GM12875 (cell line): Measurements from ENCODE around the gene ZNF496.
"Not testable (repeated sequence)": the region's sequence is repeated elsewhere in the genome, so short reads cannot be mapped to it uniquely, and the experiment has no call there.

ENCODE experiments used
- H3K4me3 ChIP-seq: one replicate; pipeline ENCODE4 v1.5.1; 2011; ENCODE audit warnings: low read depth, low read length, control low read depth
- TF ChIP-seq, protein P1 (sequence below): IDR thresholded peaks from 2 replicates; pipeline ENCODE4 v1.5.1; 2011; ENCODE audit warnings: low read depth, mild to moderate bottlenecking, control low read depth, inconsistent platforms, low read length, moderate library complexity, borderline replicate concordance; ENCODE audit not compliant: insufficient read depth

Gene ZNF496

DNA sequence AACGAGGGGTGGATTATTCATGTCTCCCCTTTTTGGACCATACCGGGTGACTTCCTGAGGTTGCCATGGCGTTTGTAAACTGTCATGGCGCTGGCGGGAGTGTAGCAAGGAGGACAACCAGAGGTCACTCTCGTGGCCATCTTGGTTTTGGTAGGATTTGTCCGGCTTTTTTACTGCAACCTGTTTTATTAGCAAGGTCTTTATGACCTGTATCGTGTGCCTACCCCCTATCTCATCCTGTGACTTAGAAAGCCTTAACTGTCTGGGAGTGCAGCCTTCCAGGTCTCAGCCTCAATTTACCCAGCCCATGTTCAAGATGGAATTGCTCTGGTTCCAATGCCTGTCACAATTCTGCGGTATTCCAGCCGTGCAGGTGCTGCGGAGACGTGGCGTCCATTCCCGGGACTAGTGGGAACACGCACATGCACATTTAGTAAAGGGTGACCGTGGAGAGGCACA is 40.2 kb upstream of the ZNF496 start:
- H3K4me3 ChIP-seq: no peak overlapping the region
- TF ChIP-seq, protein P1, sequence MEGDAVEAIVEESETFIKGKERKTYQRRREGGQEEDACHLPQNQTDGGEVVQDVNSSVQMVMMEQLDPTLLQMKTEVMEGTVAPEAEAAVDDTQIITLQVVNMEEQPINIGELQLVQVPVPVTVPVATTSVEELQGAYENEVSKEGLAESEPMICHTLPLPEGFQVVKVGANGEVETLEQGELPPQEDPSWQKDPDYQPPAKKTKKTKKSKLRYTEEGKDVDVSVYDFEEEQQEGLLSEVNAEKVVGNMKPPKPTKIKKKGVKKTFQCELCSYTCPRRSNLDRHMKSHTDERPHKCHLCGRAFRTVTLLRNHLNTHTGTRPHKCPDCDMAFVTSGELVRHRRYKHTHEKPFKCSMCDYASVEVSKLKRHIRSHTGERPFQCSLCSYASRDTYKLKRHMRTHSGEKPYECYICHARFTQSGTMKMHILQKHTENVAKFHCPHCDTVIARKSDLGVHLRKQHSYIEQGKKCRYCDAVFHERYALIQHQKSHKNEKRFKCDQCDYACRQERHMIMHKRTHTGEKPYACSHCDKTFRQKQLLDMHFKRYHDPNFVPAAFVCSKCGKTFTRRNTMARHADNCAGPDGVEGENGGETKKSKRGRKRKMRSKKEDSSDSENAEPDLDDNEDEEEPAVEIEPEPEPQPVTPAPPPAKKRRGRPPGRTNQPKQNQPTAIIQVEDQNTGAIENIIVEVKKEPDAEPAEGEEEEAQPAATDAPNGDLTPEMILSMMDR: no peak

DNA sequence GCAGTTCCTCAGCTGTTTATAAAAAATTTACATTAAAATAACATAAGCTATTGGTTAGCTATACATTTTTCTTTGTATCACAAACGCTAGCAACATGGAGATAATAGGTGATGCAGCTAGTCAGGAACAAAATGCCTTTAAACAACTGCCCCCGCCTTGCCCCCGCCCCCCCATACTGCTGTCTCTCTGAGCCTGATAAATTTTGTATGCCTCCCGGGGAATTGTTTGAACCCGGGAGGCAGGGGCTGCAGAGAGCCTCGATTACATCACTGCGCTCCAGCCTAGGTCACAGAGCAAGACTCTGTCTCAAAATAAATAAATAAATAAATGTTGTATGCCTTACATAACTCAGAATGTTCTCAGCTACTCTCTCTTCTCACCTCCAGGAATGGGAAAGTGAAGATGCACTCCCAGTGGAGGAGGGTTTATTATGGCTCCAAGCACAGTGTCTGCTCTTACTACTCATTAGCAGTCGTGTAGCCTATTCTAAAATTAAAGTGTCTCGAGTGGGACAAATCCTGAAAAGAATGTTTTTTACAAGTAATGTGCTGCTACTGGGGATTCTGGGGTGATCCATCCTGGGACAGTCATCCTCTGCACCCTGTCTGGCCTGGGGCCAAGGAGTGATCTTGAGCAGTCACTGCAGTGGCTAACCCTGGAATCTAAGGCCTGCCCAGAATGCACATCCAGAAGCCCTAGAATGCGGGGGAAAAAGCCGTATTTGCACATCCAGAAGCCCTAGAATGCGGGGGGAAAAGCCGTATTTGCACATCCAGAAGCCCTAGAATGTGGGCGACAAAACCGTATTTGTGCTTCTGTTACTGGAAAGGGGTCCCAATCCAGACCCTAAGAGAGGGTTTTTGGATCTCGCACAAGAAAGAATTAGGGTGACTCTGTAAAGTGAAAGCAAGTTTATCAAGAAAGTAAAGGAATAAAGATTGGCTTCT is 39.4 kb upstream of the ZNF496 start:
- TF ChIP-seq, protein P1: no peak
- H3K4me3 ChIP-seq: no peak overlapping the region

DNA sequence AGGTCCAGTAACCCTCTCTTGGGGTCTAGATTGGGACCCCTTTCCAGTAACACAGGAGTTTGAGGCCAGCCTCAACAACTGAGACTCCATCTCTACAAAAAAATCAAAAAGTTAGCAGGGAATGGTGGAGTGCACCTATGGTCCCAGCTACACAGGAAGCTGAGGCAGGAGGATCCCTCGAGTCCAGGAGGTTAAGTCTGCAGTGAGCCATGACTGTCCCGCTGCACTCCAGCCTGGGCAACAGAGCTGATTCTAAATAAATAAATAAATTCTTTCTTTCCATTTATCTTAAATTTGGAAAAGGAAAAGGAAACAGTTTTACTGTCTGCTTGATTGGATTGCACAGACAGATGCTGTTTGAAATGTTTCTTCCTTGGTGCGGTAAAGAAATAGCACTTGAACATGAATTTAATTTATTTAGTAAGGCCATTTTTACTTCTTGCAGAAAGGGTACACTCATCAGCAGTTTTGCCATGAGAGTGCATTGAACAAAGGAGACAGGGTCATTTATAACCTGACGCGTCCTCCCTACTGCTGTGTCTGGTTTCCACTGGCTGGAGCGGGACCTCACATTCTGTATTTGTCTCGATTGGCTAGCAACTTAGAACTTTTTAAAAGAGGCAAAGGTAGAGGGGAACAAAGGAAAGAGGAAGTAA is 37.0 kb upstream of the ZNF496 start:
- TF ChIP-seq, protein P1: no peak
- no peak overlapping the region for H3K4me3 ChIP-seq

DNA sequence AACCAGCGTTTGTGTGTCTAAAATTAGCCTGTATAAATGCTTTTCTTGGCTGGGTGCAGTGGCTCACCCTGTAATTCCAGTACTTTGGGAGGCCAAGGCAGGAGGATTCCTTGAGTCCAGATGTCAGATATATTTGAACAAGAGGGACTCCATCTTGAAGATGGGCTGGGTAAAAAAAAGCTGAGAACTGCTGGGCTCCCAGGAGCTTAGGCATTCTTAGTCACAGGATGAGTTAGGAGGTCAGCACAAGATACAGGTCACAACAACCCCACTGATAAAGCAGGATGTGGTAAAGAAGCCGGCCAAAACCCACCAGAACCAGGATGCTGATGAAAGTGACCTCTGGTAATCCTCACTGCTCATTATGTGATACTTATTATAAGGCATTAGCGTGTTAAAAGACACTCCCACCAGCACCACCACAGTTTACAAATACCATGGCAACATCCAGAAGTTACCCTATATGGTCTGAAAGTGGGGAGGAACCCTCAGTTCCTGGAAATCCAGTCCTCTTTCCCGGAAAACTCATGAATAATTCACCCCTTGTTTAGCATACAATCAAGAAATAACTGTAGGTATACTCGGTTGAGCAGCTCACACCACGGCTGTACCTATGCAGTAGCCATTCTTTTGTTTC is 36.2 kb upstream of the ZNF496 start:
- TF ChIP-seq, protein P1: no peak
- H3K4me3 ChIP-seq: no peak overlapping the region

DNA sequence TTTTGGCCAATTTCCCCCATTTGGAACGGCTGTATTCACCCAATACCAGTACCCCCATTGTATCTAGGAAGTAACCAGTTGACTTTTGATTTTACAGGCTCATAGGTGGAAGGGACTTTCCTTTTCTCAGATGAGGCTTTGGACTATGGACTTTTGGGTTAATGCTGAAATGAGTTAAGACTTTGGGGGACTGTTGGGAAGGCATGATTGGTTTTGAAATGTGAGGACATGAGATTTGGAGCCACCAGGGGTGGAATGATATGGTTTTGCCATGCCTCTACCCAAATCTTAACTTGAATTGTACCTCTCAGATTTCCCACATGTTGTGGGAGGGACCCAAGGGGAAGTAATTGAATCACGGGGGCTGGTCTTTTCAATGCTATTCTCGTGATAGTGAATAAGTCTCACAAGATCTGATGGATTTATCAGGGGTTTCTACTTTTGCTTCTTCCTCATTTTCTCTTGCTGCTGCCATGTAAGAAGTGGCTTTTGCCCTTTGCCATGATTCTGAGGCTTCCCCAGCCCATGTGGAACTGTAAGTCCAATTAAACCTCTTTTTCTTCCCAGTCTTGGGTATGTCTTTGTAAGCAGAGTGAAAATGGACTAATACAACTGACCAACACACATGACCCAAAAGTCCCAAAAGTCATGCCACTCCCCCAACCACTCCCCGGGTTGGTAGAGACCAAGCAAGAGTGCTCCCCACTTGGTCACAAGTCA is 35.4 kb upstream of the ZNF496 start:
- TF ChIP-seq, protein P1: no peak
- no peak overlapping the region for H3K4me3 ChIP-seq

DNA sequence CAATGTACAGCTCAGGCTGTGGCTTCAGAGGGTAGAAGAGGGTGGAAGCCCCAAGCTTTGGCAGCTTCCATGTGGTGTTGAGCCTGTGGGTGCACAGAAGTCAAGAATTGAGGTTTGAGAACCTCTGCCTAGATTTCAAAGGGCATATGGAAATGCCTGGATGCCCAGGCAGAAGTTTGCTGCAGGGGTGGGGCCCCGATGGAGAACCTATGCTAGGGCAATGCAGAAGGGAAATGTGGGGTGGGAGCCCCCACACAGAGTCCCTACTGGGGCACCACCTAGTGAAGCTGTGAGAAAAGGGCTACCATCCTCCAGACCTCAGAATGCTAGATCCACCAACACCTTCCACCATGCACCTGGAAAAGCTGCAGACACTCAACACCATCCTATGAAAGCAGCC is 34.7 kb upstream of the ZNF496 start:
- H3K4me3 ChIP-seq: not testable (repeated sequence)

DNA sequence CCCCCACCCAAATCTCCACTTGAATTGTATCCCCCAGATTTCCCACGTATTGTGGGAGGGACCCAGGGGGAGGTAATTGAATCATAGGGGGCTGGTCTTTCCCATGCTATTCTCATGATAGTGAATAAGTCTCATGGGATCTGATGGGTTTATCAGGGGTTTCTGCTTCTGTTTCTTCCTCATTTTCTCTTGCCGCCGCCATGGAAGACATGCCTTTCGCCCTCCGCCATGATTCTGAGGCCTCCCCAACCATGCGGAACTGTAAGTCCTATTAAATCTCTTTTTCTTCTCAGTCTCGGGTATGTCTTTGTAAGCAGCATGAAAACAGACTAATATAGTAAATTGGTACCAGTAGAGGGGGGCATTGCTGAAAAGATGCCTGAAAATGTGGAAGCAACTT is 33.4 kb upstream of the ZNF496 start:
- H3K4me3 ChIP-seq: no peak overlapping the region
- TF ChIP-seq, protein P1: no peak

DNA sequence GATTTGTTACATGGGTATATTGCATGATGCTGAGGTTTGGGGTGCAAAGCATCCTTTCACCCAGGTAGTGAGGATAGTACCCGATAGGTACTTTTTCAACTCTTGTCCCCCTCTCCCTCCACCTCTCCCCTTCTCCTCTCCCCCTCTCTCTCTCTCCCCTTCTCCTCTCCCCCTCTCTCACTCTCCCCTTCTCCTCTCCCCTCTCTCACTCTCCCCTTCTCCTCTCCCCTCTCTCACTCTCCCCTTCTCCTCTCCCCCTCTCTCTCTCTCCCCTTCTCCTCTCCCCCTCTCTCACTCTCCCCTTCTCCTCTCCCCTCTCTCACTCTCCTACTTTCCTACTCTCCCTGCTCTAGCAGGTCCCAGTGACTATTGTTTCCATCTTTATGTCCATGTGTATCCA is 31.3 kb upstream of the ZNF496 start:
- not testable (repeated sequence) for H3K4me3 ChIP-seq
